Measurements from ENCODE around the gene WNT10A. TPM values are rescaled to one million over a fixed set of nuclear protein-coding genes. Genes with fewer than 3 reads are reported as not detected.

The WNT10A gene
- total and polyA plus RNA-seq, 9 of the 15 experiments (the other 6 are each of a cell fraction or from before 2014, with no cell fraction given) = not detected

- H3K4me3 ChIP-seq = no peak overlapping the region
- no peaks in the 10 kb centered on the region for H3K9me1 ChIP-seq (ENCODE audit: control insufficient read depth, insufficient read depth, low read length)
- intact Hi-C loops (cut with micrococcal nuclease) (loop anchor here (10.0 kb wide), 1 partner anchor 295 kb away; no protein-coding TSS in a partner anchor), in situ Hi-C loops (cut with MboI) (loop anchor here (10.0 kb wide), 1 partner anchor 255 kb away; no protein-coding TSS in a partner anchor)
- 5% methylated on average over 25 of the region's 47 CpGs for WGBS (ENCODE audit: insufficient coverage, low coverage, missing lambda C conversion rate)
- TF ChIP-seq SMAD1 (IDR thresholded peaks at IDR 0.05; ENCODE audit: low read depth, low read length, partially characterized antibody) = no peak
- TF ChIP-seq CHD4 (IDR thresholded peaks at IDR 0.05; ENCODE audit: insufficient read depth, insufficient replicate concordance, low read depth, low read length, poor library complexity, severe bottlenecking) = no peak
- TF ChIP-seq E2F1 (CRISPR knock-in tag; IDR thresholded peaks at IDR 0.05) = no peak
- no peak for TF ChIP-seq PHF8 (IDR thresholded peaks at IDR 0.05; ENCODE audit: borderline replicate concordance, low read length)
- TF ChIP-seq NR1H2 (CRISPR knock-in tag; IDR thresholded peaks at IDR 0.05) = no peak
- TF ChIP-seq, protein P1, sequence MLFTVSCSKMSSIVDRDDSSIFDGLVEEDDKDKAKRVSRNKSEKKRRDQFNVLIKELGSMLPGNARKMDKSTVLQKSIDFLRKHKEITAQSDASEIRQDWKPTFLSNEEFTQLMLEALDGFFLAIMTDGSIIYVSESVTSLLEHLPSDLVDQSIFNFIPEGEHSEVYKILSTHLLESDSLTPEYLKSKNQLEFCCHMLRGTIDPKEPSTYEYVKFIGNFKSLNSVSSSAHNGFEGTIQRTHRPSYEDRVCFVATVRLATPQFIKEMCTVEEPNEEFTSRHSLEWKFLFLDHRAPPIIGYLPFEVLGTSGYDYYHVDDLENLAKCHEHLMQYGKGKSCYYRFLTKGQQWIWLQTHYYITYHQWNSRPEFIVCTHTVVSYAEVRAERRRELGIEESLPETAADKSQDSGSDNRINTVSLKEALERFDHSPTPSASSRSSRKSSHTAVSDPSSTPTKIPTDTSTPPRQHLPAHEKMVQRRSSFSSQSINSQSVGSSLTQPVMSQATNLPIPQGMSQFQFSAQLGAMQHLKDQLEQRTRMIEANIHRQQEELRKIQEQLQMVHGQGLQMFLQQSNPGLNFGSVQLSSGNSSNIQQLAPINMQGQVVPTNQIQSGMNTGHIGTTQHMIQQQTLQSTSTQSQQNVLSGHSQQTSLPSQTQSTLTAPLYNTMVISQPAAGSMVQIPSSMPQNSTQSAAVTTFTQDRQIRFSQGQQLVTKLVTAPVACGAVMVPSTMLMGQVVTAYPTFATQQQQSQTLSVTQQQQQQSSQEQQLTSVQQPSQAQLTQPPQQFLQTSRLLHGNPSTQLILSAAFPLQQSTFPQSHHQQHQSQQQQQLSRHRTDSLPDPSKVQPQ (CRISPR knock-in tag; IDR thresholded peaks at IDR 0.05; ENCODE audit: borderline replicate concordance) = no peak
- TF ChIP-seq, protein P2, sequence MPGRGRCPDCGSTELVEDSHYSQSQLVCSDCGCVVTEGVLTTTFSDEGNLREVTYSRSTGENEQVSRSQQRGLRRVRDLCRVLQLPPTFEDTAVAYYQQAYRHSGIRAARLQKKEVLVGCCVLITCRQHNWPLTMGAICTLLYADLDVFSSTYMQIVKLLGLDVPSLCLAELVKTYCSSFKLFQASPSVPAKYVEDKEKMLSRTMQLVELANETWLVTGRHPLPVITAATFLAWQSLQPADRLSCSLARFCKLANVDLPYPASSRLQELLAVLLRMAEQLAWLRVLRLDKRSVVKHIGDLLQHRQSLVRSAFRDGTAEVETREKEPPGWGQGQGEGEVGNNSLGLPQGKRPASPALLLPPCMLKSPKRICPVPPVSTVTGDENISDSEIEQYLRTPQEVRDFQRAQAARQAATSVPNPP (IDR thresholded peaks at IDR 0.05; ENCODE audit: borderline replicate concordance, insufficient read depth, insufficient read length) = no peak
- TF ChIP-seq HNRNPL (IDR thresholded peaks at IDR 0.05; ENCODE audit: low read depth, low read length) = no peak
- BruUV-seq (replicated peaks) = no TSS peak
- DNase-seq (ENCODE audit: extremely low read depth in 1 of 4, low spot score in 3 of 4) (no peak), FAIRE-seq (no peak), ATAC-seq (no peak)
- ChIA-PET CTCF (ENCODE audit: low intra/inter-chr PET ratio) (interaction anchor here (0.7 kb wide), 1 partner anchor 138 kb away, joined by 3 read pairs; no protein-coding TSS in a partner anchor), POLR2A (interaction anchor here (0.5 kb wide), 1 partner anchor 270 kb away, joined by 3 read pairs; no protein-coding TSS in a partner anchor)
- peaks cover 0 to 43% of the 10 kb centered on the region in 2 experiments; a peak in 4 of 5 replicates for H3K27me3 ChIP-seq (ENCODE audit: control insufficient read depth in 2 of 2, insufficient read depth in 2 of 2, low read length in 2 of 2)
- no peaks in the 10 kb centered on the region for H3K9me3 ChIP-seq (replicated peaks; ENCODE audit: control insufficient read depth, insufficient read depth, low read depth, low read length)
- H3K79me2 ChIP-seq (ENCODE audit: control insufficient read depth, insufficient read depth, low read length) = no peaks in the 10 kb centered on the region
- no peak overlapping the region for H2AFZ ChIP-seq (ENCODE audit: low read depth, low read length)
- H3K36me3 ChIP-seq (ENCODE audit: control insufficient read depth, insufficient read depth, low read length) = no peaks in the 10 kb centered on the region
- no peak overlapping the region for H3K9ac ChIP-seq (ENCODE audit: insufficient read depth in 1 of 2, low read depth in 2 of 2, low read length in 2 of 2)
- no peak overlapping the region for H3K4me2 ChIP-seq (ENCODE audit: insufficient read depth, low read length)
- H3K4me1 ChIP-seq (replicated peaks in 1 of 2; ENCODE audit: control insufficient read depth in 2 of 2, insufficient read depth in 2 of 2, low read length in 2 of 2) = peaks cover 3 to 15% of the 10 kb centered on the region in 2 experiments; a peak in 3 of 5 replicates
- H4K20me1 ChIP-seq (replicated peaks; ENCODE audit: control insufficient read depth, insufficient read depth, low read length) = peaks cover 6% of the 10 kb centered on the region; the same call in 1 of the 2 replicates
- H3K27ac ChIP-seq (ENCODE audit: extremely low read depth, low read depth, low read length) = no peak overlapping the region
Observed at GRCh38 chr2:218859988-218860831, 20.4 kb upstream of the WNT10A start.

Data from K562 (cell line).